GM12873 (cell line): ENCODE results near the gene PADI1.

Experiments
- CTCF ChIP-seq: IDR thresholded peaks from 2 replicates; pipeline ENCODE4 v1.5.1; 2012; ENCODE audit warnings: low read depth, mild to moderate bottlenecking, moderate library complexity, low read length, control low read depth; ENCODE audit not compliant: insufficient read depth; ENCODE audit errors: missing control alignments

PADI1 gene

GRCh38 chr1:17201201-17202021 is 3.5 kb upstream of the PADI1 start:
- TF ChIP-seq CTCF: no peak

GRCh38 chr1:17205652-17206051 is 724 bp downstream of the PADI1 start:
- no peak for TF ChIP-seq CTCF

- TF ChIP-seq CTCF: no peak
Observed at GRCh38 chr1:17206196-17206595, 1.3 kb downstream of the PADI1 start.

GRCh38 chr1:17207046-17207445 is 2.1 kb downstream of the PADI1 start:
- no peak for TF ChIP-seq CTCF

- TF ChIP-seq CTCF: no peak
Observed at GRCh38 chr1:17207540-17207939, 2.6 kb downstream of the PADI1 start.

- no peak for TF ChIP-seq CTCF
Observed at GRCh38 chr1:17207966-17208418, 3.1 kb downstream of the PADI1 start.

GRCh38 chr1:17208546-17208945 is 3.6 kb downstream of the PADI1 start:
- no peak for TF ChIP-seq CTCF
